ENCODE data around the gene RHBDF2. TPM values are rescaled to one million over a fixed set of nuclear protein-coding genes. Genes with fewer than 3 reads are reported as not detected.

RHBDF2 gene
- total RNA-seq, 1 experiment from 2014 or later = 19.7 TPM

- no peak overlapping the region for H2BK15ac ChIP-seq (ENCODE audit: low read depth, low read length)
- H3K79me2 ChIP-seq (ENCODE audit: insufficient read depth, low read length) = no peaks in the 10 kb centered on the region
- no peak overlapping the region for H3K56ac ChIP-seq (ENCODE audit: insufficient read length, low read depth, low read length)
- H3K27ac ChIP-seq (ENCODE audit: insufficient read length, low read depth, low read length) = no peak overlapping the region
- H3K14ac ChIP-seq (ENCODE audit: insufficient read depth, low read length) = no peak overlapping the region
- Mint-ChIP-seq H3K4me3 (0 out of 5 replicates have a peak overlapping the region, but pooled peaks of 1 of the 2 experiments have one; percentile 2), H3K27ac (no peak overlapping the region), H3K4me1 (peaks cover 31 to 45% of the 10 kb centered on the region in 2 experiments), H3K27me3 (ENCODE audit: low read depth) (peaks cover 36% of the 10 kb centered on the region), H3K9me3 (no peaks in the 10 kb centered on the region), H3K36me3 (ENCODE audit: insufficient read depth in 1 of 3, low read depth in 3 of 3) (no peaks in the 10 kb centered on the region)
- no peaks in the 10 kb centered on the region for H3K79me1 ChIP-seq (ENCODE audit: insufficient read depth, low read depth, low read length, poor library complexity, severe bottlenecking)
- H3K4ac ChIP-seq (ENCODE audit: low read depth, low read length) = no peak overlapping the region
- H3K27me3 ChIP-seq (ENCODE audit: insufficient read depth, low read length) = peaks cover 13% of the 10 kb centered on the region; the same call in 1 of the 2 replicates
- no peak overlapping the region for H3T11ph ChIP-seq (ENCODE audit: low read length)
- H4K20me1 ChIP-seq (ENCODE audit: control insufficient read depth, insufficient read depth, insufficient read length) = peaks cover 4% of the 10 kb centered on the region
- H2AK5ac ChIP-seq (ENCODE audit: insufficient read length, low read length) = no peak overlapping the region
- no peak overlapping the region for H2BK5ac ChIP-seq (ENCODE audit: insufficient read length, low read length)
- H2BK12ac ChIP-seq (ENCODE audit: insufficient read length, low read depth, low read length) = no peak overlapping the region
- H3K23ac ChIP-seq (ENCODE audit: insufficient read length, low read depth, low read length) = no peak overlapping the region
- H4K5ac ChIP-seq (ENCODE audit: insufficient read length, low read depth, low read length) = no peak overlapping the region
- no peak overlapping the region for H2BK20ac ChIP-seq (ENCODE audit: low read depth, low read length, poor library complexity, severe bottlenecking)
- TF ChIP-seq, protein P1, sequence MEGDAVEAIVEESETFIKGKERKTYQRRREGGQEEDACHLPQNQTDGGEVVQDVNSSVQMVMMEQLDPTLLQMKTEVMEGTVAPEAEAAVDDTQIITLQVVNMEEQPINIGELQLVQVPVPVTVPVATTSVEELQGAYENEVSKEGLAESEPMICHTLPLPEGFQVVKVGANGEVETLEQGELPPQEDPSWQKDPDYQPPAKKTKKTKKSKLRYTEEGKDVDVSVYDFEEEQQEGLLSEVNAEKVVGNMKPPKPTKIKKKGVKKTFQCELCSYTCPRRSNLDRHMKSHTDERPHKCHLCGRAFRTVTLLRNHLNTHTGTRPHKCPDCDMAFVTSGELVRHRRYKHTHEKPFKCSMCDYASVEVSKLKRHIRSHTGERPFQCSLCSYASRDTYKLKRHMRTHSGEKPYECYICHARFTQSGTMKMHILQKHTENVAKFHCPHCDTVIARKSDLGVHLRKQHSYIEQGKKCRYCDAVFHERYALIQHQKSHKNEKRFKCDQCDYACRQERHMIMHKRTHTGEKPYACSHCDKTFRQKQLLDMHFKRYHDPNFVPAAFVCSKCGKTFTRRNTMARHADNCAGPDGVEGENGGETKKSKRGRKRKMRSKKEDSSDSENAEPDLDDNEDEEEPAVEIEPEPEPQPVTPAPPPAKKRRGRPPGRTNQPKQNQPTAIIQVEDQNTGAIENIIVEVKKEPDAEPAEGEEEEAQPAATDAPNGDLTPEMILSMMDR (conservative IDR thresholded peaks at IDR 0.05) = no peak
- no peak overlapping the region for H3K4me2 ChIP-seq (ENCODE audit: insufficient read depth, insufficient read length, low read length)
- no peak overlapping the region for H4K91ac ChIP-seq (ENCODE audit: insufficient read length, low read depth, low read length)
- peaks cover 7% of the 10 kb centered on the region for H3K23me2 ChIP-seq (ENCODE audit: insufficient read length, low read depth, low read length, poor library complexity, severe bottlenecking)
- H3K4me1 ChIP-seq (ENCODE audit: insufficient read depth, low read length) = peaks cover 2% of the 10 kb centered on the region; the same call in 1 of the 2 replicates
- no peak overlapping the region for H4K8ac ChIP-seq (replicated peaks; ENCODE audit: insufficient read length, low read depth, low read length)
- no peak for DNase-seq
- no peak overlapping the region for H2BK120ac ChIP-seq (ENCODE audit: low read depth, low read length, poor library complexity, severe bottlenecking)
- H2AFZ ChIP-seq (ENCODE audit: low read length) = no peak overlapping the region
- H3K9ac ChIP-seq (ENCODE audit: extremely low read depth, insufficient read length, low read length) = no peak overlapping the region
- WGBS (ENCODE audit: extremely low coverage, insufficient read length, low lambda C conversion rate) = no CpG with 5 or more reads among the region's 8 CpGs
- H3K18ac ChIP-seq (ENCODE audit: insufficient read length, low read depth, low read length) = no peak overlapping the region
- no peaks in the 10 kb centered on the region for H3K9me3 ChIP-seq (ENCODE audit: control insufficient read depth, low read depth, low read length)
Measured at GRCh38 chr17:76542984-76543383, 41.8 kb upstream of the RHBDF2 start.

Measured in H9 (cell line).